Smooth muscle cell (in vitro differentiated cells): ENCODE data around the gene TRAPPC12. TPM values are rescaled to one million over a fixed set of nuclear protein-coding genes. Genes with fewer than 3 reads are reported as not detected.

Experiments
- DNase-seq: peaks from one replicate; lab custom pipeline; 2025; ENCODE audit not compliant: unreplicated experiment; lab: John Stamatoyannopoulos, UW
- H2AFZ ChIP-seq: fragments of 200-600 bp; sonication (generic); 2 replicates; pipeline ENCODE4 v1.6.0; 2016; ENCODE audit warnings: antibody characterized with exemption, low read depth, mild to moderate bottlenecking
- H3F3A ChIP-seq: fragments of 200-600 bp; sonication (generic); 2 replicates; pipeline ENCODE4 v1.6.0; 2017; ENCODE audit warnings: antibody characterized with exemption, low read depth
- H3K27ac ChIP-seq: fragments of 200-600 bp; sonication (generic); 2 replicates; pipeline ENCODE4 v1.5.1; 2016; ENCODE audit warnings: low read depth, mild to moderate bottlenecking
- H3K27me3 ChIP-seq: fragments of 200-600 bp; sonication (generic); 2 replicates; pipeline ENCODE4 v1.6.1; 2016; ENCODE audit warnings: low read depth, mild to moderate bottlenecking
- H3K36me3 ChIP-seq: fragments of 200-600 bp; sonication (generic); 2 replicates; pipeline ENCODE4 v1.5.1; 2016; ENCODE audit warnings: low read depth
- H3K4me1 ChIP-seq: fragments of 200-600 bp; sonication (generic); 2 replicates; pipeline ENCODE4 v1.5.1; 2016; ENCODE audit warnings: low read depth
- H3K4me2 ChIP-seq: fragments of 200-600 bp; sonication (generic); 2 replicates; pipeline ENCODE4 v1.6.0; 2016; ENCODE audit warnings: mild to moderate bottlenecking
- H3K4me3 ChIP-seq: fragments of 200-600 bp; sonication (generic); 2 replicates; pipeline ENCODE4 v1.5.1; 2016; ENCODE audit warnings: mild to moderate bottlenecking
- H3K79me2 ChIP-seq: fragments of 200-600 bp; sonication (generic); 2 replicates; pipeline ENCODE4 v1.6.0; 2016; ENCODE audit warnings: low read depth, mild to moderate bottlenecking
- H3K9ac ChIP-seq: fragments of 200-600 bp; sonication (generic); 2 replicates; pipeline ENCODE4 v1.6.0; 2016; ENCODE audit warnings: low read depth
- H3K9me3 ChIP-seq: fragments of 200-600 bp; sonication (generic); replicated peaks from 2 replicates; pipeline ENCODE4 v1.5.1; 2016; ENCODE audit warnings: low read depth
- H4K20me1 ChIP-seq: fragments of 200-600 bp; sonication (generic); 2 replicates; pipeline ENCODE4 v1.6.0; 2016; ENCODE audit warnings: low read depth
- CTCF ChIP-seq: fragments of 200-600 bp; sonication (generic); IDR thresholded peaks from 2 replicates; pipeline ENCODE4 v1.5.1; 2017; ENCODE audit warnings: borderline replicate concordance, mild to moderate bottlenecking, antibody characterized with exemption; ENCODE audit not compliant: insufficient read depth, poor library complexity, severe bottlenecking
- WGBS: methylation state at CpG from one replicate; pipeline ENCODE4 v1.1.7; 2016; ENCODE audit warnings: low lambda C conversion rate; 5-methylcytosine and 5-hydroxymethylcytosine counted together
- polyA plus RNA-seq: library from polyadenylated mRNA; unstranded; fragments of >200 nt; fragmentation: Nextera tagmentation; extraction: Ambion mirVana; gene quantifications from 2 replicates; pipeline ENCODE4 v1.2.1, GENCODE V29; 2016
- total RNA-seq: library from RNA; depleted of rRNA; stranded (reverse); fragments of >200 nt; gene quantifications from 2 replicates; pipeline ENCODE4 v1.2.3, GENCODE V29; 2014

The TRAPPC12 gene
- total and polyA plus RNA-seq, 2 experiments from 2014 or later, result 26.0 to 55.4 TPM

- H3K27ac ChIP-seq, result no peak overlapping the region
- H2AFZ ChIP-seq, result no peak overlapping the region
- no peaks in the 10 kb centered on the region for H3K27me3 ChIP-seq
- H3K4me3 ChIP-seq, result no peak overlapping the region
- no peaks in the 10 kb centered on the region for H3K4me1 ChIP-seq
- no peak overlapping the region for H3K4me2 ChIP-seq
- H3K9me3 ChIP-seq, result no peaks in the 10 kb centered on the region
- no peak for DNase-seq
- TF ChIP-seq CTCF, result no peak
- peaks cover 5% of the 10 kb centered on the region for H4K20me1 ChIP-seq
- WGBS, result 82% methylated on average over 10 of the region's 10 CpGs
- no peaks in the 10 kb centered on the region for H3K79me2 ChIP-seq
- H3K36me3 ChIP-seq, result no peaks in the 10 kb centered on the region
- H3F3A ChIP-seq, result no peaks in the 10 kb centered on the region
- no peak overlapping the region for H3K9ac ChIP-seq
Measured at GRCh38 chr2:3462493-3463104, 83.1 kb downstream of the TRAPPC12 start.

GRCh38 chr2:3463186-3463835, 83.8 kb downstream of the TRAPPC12 start:
- Histone ChIP-seq H4K20me1 (peaks cover 5% of the 10 kb centered on the region), H3K27me3 (no peaks in the 10 kb centered on the region), H3K9me3 (no peaks in the 10 kb centered on the region), H3F3A (no peaks in the 10 kb centered on the region), H2AFZ (no peak overlapping the region), H3K27ac (no peak overlapping the region), H3K4me3 (no peak overlapping the region), H3K9ac (no peak overlapping the region), H3K4me1 (no peaks in the 10 kb centered on the region), H3K36me3 (no peaks in the 10 kb centered on the region), H3K79me2 (no peaks in the 10 kb centered on the region), H3K4me2 (no peak overlapping the region)
- 96% methylated on average over 25 of the region's 25 CpGs for whole genome bisulfite sequencing
- TF ChIP-seq CTCF, result no peak
- no peak for DNase-seq

GRCh38 chr2:3463944-3464343, 84.5 kb downstream of the TRAPPC12 start:
- Histone ChIP-seq H4K20me1 (peaks cover 5% of the 10 kb centered on the region), H3K4me3 (no peak overlapping the region), H3K9me3 (no peaks in the 10 kb centered on the region), H3K27ac (no peak overlapping the region), H3F3A (no peaks in the 10 kb centered on the region), H3K79me2 (no peaks in the 10 kb centered on the region), H3K27me3 (no peaks in the 10 kb centered on the region), H3K4me1 (no peaks in the 10 kb centered on the region), H2AFZ (no peak overlapping the region), H3K4me2 (no peak overlapping the region), H3K36me3 (no peaks in the 10 kb centered on the region), H3K9ac (no peak overlapping the region)
- no peak for DNase-seq
- no peak for TF ChIP-seq CTCF
- over 99% methylated on average over 13 of the region's 13 CpGs for WGBS
